GM10266 (cell line): ENCODE data around the gene PDE1C.

Experiments
- DNase-seq: peaks from one replicate; pipeline ENCODE4 v3.0.0; 2012; ENCODE audit errors: extremely low spot score
- CTCF ChIP-seq: IDR thresholded peaks from 2 replicates; pipeline ENCODE4 v1.5.1; 2012; ENCODE audit warnings: mild to moderate bottlenecking, low read depth; ENCODE audit not compliant: control insufficient read depth, insufficient read depth; ENCODE audit errors: missing control alignments

Gene PDE1C

GRCh38 chr7:31724696-31725095 lies 345.5 kb downstream of the PDE1C start:
- DNase-seq, result no peak
- no peak for TF ChIP-seq CTCF

GRCh38 chr7:31720366-31720765 lies 349.8 kb downstream of the PDE1C start:
- DNase-seq, result no peak
- no peak for TF ChIP-seq CTCF

GRCh38 chr7:31716355-31716754 lies 353.9 kb downstream of the PDE1C start:
- no peak for DNase-seq
- TF ChIP-seq CTCF, result no peak

- TF ChIP-seq CTCF, result no peak
- DNase-seq, result no peak
These were observed 360.0 kb downstream of the PDE1C start for GRCh38 chr7:31710171-31710570.

GRCh38 chr7:31707089-31707488 lies 363.1 kb downstream of the PDE1C start:
- no peak for DNase-seq
- TF ChIP-seq CTCF, result no peak

GRCh38 chr7:31705377-31705776 lies 364.8 kb downstream of the PDE1C start:
- TF ChIP-seq CTCF, result no peak
- DNase-seq, result no peak

- no peak for TF ChIP-seq CTCF
These were observed 367.9 kb downstream of the PDE1C start for GRCh38 chr7:31702354-31702753.

More at GRCh38 chr7:31702354-31702753, 367.9 kb downstream of the PDE1C start:
- no peak for DNase-seq
